Stimulated activated CD4-positive, alpha-beta T cell treated with anti-CD3 and anti-CD28 coated beads, TNF-alpha, amount 100 ng/mL, for 48 hours (primary cell): ENCODE results near the gene DOCK2.
"Not testable (repeated sequence)": the region's sequence is repeated elsewhere in the genome, so short reads cannot be mapped to it uniquely, and the experiment has no call there.

Experiments used
- DNase-seq, 3 donors: peaks; one replicate each; pipeline ENCODE4 v3.0.0-alpha.2; 2020; ENCODE audit warnings: low read depth in 3 of 3

DOCK2 gene

DNA sequence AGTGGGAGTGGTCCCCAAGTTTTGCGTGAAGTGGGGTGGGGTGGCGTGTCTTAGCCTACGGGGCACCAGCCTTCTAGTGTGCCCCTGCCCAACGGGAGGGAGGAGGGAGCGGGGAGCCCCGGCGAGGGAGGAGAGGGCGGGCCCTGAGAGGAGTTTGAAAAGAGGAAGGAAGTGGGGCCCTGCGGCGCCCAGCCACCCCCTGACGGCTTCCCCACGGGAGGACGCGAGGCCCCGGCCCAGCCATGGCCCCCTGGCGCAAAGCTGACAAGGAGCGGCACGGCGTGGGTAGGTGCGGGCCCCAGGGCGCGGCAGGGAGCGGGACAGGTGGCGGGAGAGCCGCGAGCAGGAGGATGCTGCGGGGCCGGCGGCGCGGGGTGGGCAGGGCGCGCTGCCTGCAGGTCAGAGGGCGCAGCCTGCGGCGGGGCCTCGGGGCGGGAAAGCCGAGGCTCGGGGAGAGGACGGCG lies at the start of gene DOCK2:
TSS of gene DOCK2 (plus strand) at position 191 of the 464 bp plus-strand sequence. CDS start at position 243, 52 bp downstream.
- peak; percentile 35 to 62 (median 51) for DNase-seq

DNA sequence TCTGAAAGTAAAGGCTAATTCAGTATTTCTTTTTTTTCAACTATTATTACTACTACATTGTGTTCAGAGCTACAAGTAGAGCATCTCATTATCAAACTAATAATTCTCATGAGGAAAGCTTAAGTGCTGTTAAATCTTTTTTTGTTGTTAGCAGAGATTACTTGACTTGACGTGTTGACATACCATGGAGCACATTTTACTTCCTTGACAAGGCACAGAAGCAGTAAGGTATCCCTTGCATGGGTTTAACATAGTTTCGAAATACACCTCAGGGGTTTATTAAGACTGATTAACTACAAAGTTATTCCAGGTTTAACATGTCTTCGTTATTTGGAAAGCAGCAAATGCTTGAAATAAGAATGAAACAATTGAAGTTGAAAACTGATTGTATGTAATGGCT lies 46.5 kb upstream of the DOCK2 start:
- no peak for DNase-seq

DNA sequence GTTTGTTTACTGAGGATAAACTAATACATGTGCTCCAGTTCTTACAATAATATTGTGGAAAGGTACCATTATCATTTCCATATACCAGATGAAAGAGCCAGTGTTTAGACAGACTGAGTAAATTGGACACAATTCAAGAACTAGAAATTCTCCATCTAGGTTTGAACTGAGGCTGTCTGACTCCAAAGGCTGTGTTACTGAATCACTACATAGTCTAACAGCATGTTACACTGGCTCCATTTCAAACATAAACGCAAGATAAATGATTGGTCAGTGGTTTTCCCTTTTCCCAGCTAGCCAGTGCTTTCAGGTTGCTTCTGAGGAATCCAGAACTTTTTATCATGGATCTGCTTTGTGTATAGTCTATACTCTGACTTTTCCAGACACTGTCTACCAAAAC lies 45.4 kb upstream of the DOCK2 start:
- no peak for DNase-seq

DNA sequence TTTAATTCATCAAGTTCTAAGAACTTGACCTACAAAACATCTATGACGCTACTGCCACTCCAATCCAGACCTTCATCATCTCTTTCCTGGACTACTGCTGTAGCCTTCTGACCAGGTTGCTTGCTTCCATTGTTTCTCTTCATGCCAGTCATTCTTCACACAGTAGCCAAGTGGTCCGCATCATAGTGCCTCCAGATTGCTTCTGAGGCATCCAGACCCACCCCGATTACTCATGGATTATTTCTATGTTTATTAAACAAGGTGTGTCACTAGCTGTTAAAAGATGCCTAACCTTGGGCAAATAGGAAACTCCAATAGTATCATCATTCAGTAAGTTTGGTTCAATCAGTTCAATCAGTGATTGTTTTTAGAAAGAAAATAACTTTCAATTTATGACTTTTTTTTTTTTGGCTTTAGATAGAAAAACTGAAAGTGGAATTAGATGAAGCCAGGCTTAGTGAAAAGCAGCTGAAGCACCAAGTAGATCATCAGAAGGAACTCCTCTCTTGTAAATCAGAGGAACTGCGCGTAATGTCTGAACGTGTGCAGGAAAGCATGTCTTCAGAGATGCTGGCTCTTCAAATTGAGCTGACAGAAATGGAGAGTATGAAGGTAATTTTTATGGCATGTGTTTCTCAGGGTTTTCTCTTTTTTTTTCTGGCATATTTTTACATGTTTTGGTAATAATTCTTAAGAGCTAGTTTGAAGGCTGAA lies 44.0 kb upstream of the DOCK2 start:
- DNase-seq, result no peak

DNA sequence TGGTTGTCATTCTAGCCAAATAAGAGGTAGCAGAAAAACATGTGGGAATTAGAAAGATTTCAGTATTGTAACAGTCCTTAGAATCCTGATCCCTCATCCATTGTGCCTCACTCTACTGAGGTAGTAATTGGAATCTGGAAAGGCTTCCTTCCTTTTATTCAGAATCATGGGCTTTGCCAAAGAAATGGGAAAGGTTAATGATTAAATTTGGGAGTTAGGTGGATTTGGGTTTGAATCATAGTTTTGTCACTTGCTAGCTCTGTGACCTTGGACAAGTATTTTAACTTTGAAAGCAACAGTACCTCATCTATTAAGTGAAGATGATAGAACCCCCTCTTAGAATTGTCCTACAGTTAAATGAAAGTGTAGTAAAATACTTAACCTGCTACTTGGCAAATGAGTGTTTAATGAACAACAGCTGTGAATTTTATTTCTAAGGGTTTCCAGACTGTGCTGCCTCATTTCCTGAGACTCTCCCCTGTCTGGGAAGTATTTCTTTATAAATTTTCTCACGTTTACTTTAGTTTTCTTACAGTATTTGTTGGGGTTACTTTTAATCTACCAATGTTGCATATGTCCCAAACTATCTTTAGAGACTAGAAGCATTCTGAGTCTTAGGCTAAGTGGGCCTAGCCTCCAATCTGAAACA lies 41.8 kb upstream of the DOCK2 start:
- DNase-seq, result no peak

DNA sequence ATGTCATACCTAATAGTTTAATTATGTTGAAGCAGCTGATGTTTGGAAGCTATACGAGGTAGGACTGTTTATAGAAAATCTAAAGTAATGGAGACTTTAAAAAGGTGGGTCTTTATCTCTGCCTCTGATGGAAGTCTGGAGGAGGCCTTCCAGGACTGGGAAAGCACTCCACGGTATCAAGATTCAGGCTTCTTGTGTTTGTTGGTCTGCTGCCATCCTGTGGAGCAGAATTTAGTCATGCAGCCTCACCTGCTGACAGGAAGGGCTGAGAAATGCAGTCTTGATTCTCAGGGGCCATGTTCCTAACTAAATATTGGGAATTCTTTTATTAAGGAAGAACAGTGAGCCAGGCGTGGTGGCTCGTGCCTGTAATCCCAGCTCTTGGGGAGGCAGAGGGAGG lies 37.6 kb upstream of the DOCK2 start:
- DNase-seq, result no peak

DNA sequence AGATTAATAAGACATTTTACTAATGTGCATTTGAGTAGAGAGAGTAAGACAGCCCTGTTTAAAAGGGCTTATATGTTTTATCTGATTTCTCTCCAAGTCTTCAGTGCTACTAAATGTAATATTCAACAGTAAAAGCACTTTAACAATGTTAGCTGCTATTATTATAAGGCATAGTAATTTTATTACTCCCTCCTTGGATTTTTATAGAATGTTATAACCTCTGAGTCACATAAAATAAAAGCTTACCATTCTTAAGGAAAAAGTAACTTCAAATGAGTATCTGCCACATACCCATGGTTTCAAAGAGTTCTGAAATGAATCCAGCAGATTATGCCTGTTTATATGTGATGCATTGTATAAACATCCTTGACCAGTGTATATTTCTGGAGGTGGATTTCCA lies 34.5 kb upstream of the DOCK2 start:
- no peak for DNase-seq

DNA sequence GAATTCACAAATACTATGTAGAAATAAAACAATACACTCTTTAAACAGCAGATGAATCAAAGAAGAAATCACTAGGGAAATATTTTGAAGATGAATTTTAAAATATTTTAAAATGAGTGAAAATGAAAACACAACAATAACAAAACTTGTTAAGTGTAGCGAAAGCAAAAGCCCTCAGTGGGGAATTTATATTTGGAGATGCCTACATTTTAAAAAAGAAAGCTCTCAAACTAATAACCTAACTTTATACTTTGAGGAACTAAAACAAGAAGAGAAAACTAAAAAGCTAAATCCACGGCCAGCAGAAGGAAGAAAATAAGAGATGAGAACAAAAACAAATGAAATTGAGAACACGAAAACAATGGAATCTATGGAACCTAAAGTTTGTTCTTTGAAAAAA lies 30.8 kb upstream of the DOCK2 start:
- no peak for DNase-seq

DNA sequence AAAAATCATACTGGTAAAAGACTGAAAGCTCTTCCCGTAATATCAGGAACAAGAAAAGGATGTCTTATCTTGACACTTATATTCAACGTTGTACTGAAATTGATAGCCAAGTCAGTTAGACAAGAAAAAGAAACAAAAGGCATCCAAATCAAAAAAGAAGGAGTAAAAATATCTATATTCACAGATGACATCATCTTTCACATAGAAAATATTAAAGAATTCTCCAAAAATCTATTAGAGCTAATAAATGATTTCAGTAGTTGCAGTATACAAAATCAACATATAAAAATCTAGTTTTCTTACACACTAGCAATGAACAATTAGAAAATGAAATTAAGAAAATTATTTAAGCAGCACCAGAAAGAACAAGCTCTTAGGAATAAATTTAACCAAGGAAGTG lies 29.2 kb upstream of the DOCK2 start:
- DNase-seq, result no peak

DNA sequence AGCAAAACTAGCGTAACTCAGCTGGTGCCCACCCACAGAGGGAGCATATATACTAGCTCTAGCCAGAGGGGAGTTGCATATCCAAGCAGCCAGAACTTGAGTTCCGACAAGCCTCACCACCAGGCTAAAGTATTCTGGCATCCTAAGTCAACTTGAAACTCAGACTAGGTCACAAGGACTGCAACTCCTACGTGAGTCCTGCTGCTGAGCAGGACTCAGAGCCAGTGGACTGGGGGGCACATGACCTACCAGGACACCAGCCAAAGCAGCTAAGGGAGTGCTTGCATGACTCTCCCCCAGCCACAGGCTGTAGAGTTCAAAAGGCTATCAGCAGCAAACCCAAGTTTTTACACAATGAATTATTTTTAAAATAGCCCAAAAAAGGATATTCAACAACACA lies 27.4 kb upstream of the DOCK2 start:
- DNase-seq, result no peak

DNA sequence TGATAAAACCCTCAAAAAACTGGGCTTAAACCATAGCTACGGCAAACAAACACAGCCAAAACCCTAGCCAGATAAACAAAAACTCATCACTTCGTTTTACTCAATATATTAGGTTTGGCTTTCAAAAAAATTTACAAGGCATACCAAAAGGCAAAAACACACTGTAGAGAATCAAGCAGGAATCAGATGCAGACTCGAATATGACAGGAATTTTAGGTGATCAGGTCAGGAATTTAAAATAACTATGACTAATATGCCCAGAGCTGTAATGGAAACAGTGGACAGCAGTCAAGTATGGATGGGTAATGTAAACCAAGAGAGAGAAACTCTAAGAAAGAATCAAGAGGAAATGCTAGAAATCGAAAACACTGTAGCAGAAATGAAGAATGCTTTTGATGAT lies 26.5 kb upstream of the DOCK2 start:
- DNase-seq, result no peak

DNA sequence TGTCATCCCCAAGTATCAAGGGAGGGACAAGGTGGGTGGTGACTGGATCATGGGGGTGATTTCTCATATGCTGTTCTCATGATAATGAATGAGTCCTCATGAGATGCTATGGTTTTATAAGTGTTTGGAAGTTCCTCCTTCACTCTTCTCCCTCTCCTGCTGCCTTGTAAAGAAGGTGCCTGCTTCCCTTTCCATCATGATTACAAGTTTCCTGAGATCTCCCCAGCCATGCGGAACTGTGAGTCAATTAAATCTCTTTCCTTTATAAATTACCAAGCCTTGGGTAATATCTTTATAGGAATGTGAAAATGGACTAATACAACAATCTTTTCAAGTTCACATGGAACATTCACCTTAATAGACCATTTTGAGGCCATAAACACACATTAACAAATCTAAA lies 21.5 kb upstream of the DOCK2 start:
- DNase-seq, result no peak

DNA sequence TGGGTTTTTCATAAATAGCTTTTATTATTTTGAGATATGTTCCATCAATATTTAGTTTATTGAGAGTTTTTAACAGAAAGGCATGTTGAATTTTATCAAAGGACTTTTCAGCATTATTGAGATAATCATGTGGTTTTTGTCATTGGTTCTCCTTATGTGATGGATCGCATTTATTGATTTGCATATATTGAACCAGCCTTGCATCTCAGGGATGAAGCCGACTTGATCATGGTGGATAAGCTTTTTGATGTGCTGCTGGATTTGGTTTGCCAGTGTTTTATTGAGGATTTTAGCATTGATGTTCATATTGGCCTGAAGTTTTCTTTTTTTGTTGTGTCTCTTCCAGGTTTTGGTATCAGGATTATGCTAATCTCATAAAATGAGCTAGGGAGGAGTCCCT lies 12.8 kb upstream of the DOCK2 start:
- DNase-seq, result not testable (repeated sequence)

DNA sequence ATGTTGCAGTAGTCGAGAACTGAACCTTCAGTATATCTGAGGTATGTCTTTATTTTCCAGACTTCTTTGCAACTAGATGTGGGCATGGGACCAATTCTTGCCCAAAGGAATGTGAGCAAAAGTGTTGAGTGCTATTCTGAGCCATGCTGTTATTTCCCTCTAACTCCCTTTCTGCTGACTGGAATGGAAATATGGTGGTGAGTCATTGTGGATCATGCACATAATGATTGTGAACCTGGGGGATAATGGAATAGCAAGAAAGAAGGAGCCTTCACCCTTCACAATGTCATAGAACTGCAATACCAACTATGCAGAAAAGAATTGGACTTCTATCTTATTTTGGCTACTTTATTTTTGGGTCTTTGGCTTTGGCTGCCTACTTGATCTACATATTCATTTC lies 10.3 kb upstream of the DOCK2 start:
- DNase-seq, result no peak

DNA sequence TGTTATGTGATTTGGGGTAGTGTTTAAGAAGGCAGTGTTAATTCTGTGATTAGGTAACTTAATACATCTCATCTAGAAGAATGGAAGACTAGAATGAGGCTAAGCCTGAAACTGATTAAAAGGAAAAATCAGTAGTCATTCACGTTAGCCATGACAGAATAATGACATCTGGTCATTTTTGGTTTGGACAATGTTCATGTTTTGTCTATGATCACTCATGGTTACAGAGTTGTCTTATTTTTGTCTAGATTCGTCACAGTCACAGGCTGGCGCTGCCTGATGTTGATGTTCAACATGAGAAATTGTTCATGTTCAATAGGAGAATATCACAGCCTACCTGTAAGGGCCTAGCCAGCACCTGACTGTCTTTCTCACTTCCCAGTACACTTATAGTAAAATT lies 9.5 kb upstream of the DOCK2 start:
- no peak for DNase-seq

DNA sequence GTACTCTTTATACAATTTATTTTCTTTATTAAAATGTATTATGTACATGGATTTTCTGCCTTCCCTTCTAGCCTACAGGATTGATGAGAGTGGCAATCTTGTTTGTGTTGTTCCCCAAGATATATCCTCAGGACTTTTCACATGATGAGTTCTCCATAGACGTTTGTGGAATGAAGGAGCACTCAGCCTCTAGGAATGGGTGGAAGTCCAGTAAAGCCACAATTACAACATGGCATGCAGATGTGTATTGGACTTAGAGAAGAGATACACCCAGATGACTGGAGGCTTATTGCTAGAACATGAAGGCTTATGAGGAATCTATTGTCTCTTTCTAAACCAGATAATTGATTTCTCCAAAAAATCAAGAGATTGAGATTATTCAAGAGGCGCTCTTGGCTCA lies 8.2 kb upstream of the DOCK2 start:
- DNase-seq, result no peak

DNA sequence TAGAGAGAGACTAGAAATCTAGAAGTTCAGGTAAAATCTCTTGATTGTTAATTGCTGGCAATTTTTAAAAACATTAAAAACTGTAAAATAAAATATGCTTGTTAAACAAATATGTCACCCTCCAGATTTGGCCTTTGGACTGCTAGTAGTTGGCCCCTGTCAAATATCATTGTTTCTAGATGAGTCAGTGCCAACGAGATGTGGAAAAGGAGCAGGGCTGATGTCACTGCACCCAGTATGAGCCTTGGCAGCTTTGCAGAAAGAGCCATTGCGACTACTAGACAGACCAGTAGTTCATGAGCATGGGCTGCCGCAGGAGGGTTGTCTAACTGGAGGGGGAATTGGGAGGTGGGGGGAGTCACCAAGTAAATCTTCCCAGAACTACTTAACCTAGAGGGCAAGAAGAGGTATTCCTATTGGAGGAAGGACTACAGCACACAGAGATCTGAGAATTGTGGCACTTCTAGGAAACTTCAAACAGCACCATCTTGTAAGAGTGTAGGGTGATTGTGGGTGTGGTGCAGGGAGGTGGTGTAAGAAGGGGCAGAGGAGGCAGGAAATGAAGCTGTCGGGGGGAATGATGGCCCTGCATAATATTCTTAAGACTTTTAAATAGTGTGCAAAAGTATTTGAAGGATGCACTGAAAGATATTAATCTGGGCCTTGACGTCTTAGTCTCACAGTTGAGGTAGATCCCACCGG lies 7.1 kb upstream of the DOCK2 start:
- no peak for DNase-seq

DNA sequence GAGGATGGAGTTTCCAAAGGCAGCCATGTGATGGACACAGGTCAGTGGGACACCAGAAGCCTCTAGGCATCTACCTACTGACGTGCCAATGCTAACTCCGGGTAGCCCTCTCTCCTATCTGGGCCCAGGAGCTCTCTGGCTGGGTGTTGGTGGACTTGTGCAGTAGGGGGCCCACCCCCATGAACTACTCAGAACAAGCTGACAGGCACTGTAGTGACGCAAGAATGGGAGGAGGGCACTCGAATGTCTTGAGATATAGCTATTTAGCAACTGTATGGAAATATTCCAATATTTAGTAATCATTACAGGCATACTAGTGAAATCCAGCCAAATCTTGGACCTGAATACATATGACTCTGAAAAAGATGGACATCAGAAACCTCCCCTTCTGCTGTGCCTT lies 5.7 kb upstream of the DOCK2 start:
- no peak for DNase-seq

DNA sequence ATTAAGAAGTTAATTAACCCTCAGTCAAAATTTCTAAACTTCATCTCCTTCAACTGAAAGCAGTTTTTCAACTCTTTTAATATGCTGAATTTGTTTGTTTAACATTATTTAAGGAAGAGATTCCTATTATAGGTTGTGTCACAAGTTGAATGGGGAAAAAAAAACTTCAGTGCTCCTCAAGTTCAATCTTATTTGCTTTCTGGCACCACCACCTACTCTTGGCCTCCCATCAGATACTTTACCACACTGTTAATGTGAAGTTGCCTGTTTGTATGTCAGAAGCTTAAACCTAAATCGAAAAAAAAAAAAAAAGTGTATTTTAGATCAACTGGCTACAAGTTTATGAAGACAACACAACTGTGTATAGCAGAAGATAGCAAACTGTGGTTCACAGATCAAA lies 4.1 kb upstream of the DOCK2 start:
- DNase-seq, result no peak

DNA sequence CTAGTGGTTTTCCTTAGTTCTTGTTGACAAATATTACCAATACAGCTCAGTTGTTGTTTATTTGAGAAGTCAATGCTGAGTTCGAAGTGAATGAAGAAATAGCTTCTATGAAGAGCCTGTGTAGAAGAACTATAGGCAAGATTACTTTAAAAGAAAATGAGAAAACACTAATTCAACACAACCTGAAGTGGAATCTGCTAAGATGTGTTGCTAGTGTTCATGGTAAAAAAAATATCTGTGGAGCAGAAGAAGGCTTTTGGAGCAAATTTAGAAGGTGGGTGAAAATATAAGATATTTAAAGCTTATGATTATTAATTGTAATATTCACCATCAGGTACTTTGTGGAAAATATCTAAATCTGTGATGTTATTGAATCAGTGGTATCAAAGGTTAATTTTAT lies 2.5 kb upstream of the DOCK2 start:
- no peak for DNase-seq

DNA sequence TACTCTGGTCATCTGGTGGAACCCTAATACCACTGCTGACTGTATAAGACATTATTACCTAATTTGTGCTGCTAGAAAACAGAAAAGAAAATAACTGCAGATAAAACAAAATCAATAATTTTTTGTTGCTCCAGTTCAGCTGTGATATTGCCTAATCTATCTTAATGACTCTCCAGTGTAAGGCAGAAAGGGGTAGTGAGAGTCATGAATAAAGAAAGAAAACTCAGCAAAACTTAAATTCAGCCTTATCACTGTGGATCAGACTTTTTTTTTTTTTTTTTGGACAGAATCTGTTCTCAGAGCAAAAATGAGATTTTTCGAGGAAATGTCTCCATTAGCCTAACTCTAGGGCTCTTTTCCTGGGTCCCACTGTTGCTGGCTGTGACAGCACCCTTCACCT lies 1.1 kb upstream of the DOCK2 start:
- DNase-seq, result no peak

DNA sequence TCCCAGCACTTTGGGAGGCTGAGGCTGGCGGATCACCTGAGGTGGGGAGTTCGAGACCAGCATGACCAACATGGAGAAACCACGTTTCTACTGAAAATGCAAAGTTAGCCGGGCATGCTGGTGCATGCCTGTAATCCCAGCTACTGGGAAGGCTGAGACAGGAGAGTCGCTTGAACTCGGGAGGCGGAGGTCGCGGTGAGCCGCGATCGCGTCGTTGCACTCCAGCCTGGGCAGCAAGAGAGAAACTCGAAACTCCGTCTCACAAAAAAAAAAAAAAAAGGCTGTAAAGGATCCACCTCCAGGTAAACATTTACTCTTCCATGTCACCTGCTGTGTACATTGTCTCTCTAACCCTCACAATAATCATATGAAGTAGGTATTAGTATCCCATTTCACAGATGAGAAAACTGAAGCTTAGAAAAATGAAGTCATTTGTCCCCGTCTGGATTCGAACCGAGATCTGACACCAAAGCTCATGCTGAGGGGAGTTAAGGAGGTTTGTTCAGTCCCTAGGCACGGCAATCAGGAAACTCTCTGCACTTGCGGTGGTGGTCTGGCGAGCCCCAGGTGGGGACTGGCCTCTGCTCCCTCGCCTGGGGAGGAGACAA lies 494 bp upstream of the DOCK2 start:
- no peak for DNase-seq
